Measurements from ENCODE around the gene TPSD1. TPM values are rescaled to one million over a fixed set of nuclear protein-coding genes. Genes with fewer than 3 reads are reported as not detected.
A peak's percentile ranks its signal among the peaks of the same experiment; 100 is the strongest.
"Not testable (repeated sequence)": the region's sequence is repeated elsewhere in the genome, so short reads cannot be mapped to it uniquely, and the experiment has no call there.

Gene TPSD1
- total and polyA plus RNA-seq, 10 of the 15 experiments (the other 5 are each of a cell fraction or from before 2014, with no cell fraction given) = not detected

DNA sequence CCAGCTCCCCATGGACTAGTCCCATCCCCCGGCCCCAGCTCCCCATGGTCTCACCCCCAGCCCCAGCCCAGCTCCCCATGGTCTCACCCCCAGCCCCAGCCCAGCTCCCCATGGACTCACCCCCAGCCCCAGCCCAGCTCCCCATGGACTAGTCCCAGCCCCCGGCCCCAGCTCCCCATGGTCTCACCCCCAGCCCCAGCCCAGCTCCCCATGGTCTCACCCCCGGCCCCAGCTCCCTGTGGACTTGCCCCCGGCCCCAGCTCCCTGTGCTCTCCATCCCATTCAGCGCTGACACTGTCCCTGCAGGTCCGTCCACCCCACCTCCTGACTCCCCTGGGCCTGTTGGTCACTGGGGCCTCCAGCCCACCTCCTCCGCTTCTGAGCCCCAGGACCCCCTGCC lies 24.6 kb upstream of the TPSD1 start:
- RAD21 ChIA-PET (ENCODE audit: unreplicated experiment); H3K27ac ChIP-seq (ENCODE audit: control insufficient read depth, insufficient read depth); H3K36me3 ChIP-seq (ENCODE audit: control insufficient read depth in 2 of 2, insufficient read depth in 2 of 2, low read length in 1 of 2); ATAC-seq; intact Hi-C loops (cut with micrococcal nuclease; ENCODE audit: unreplicated experiment); H3K4me2 ChIP-seq (ENCODE audit: control insufficient read depth, insufficient read depth); H3K9ac ChIP-seq (ENCODE audit: control insufficient read depth, insufficient read depth, low read length); H3K4me3 ChIP-seq; H3K27me3 ChIP-seq (replicated peaks in 1 of 2; ENCODE audit: control insufficient read depth in 2 of 2, insufficient read depth in 2 of 2, low read length in 1 of 2); FAIRE-seq; SMC1A ChIA-PET (ENCODE audit: uncharacterized antibody, unreplicated experiment); POLR2A ChIA-PET; H3K4me1 ChIP-seq (ENCODE audit: control insufficient read depth, insufficient read depth, low read length); H3K79me2 ChIP-seq (ENCODE audit: control insufficient read depth, insufficient read depth, low read length); BruUV-seq (replicated peaks); DNase-seq (ENCODE audit: low read depth, low spot score); in situ Hi-C loops (cut with MboI); H4K20me1 ChIP-seq (ENCODE audit: control insufficient read depth, insufficient read depth); CTCF ChIA-PET; H3K9me3 ChIP-seq (replicated peaks; ENCODE audit: control insufficient read depth, insufficient read depth, low read length); H2AFZ ChIP-seq (ENCODE audit: control insufficient read depth, low read depth, low read length): not testable (repeated sequence)
- no CpG with 5 or more reads among the region's 7 CpGs for WGBS (ENCODE audit: insufficient coverage, insufficient replicate concordance, low lambda C conversion rate, missing lambda C conversion rate)

- BruUV-seq (replicated peaks); H3K4me2 ChIP-seq (ENCODE audit: control insufficient read depth, insufficient read depth); H3K4me3 ChIP-seq; CTCF ChIA-PET; H3K27ac ChIP-seq (ENCODE audit: control insufficient read depth, insufficient read depth); H3K9me3 ChIP-seq (replicated peaks; ENCODE audit: control insufficient read depth, insufficient read depth, low read length); H3K27me3 ChIP-seq (replicated peaks in 1 of 2; ENCODE audit: control insufficient read depth in 2 of 2, insufficient read depth in 2 of 2, low read length in 1 of 2); intact Hi-C loops (cut with micrococcal nuclease; ENCODE audit: unreplicated experiment); DNase-seq (ENCODE audit: low read depth, low spot score); H3K9ac ChIP-seq (ENCODE audit: control insufficient read depth, insufficient read depth, low read length); H4K20me1 ChIP-seq (ENCODE audit: control insufficient read depth, insufficient read depth); H2AFZ ChIP-seq (ENCODE audit: control insufficient read depth, low read depth, low read length); SMC1A ChIA-PET (ENCODE audit: uncharacterized antibody, unreplicated experiment); in situ Hi-C loops (cut with MboI); RAD21 ChIA-PET (ENCODE audit: unreplicated experiment); H3K4me1 ChIP-seq (ENCODE audit: control insufficient read depth, insufficient read depth, low read length); H3K79me2 ChIP-seq (ENCODE audit: control insufficient read depth, insufficient read depth, low read length); H3K36me3 ChIP-seq (ENCODE audit: control insufficient read depth in 2 of 2, insufficient read depth in 2 of 2, low read length in 1 of 2); ATAC-seq; POLR2A ChIA-PET; FAIRE-seq: not testable (repeated sequence)
- WGBS (ENCODE audit: insufficient coverage, insufficient replicate concordance, low lambda C conversion rate, missing lambda C conversion rate) = no CpG with 5 or more reads among the region's 47 CpGs
Observed at GRCh38 chr16:1232049-1232748, 23.7 kb upstream of the TPSD1 start.

DNA sequence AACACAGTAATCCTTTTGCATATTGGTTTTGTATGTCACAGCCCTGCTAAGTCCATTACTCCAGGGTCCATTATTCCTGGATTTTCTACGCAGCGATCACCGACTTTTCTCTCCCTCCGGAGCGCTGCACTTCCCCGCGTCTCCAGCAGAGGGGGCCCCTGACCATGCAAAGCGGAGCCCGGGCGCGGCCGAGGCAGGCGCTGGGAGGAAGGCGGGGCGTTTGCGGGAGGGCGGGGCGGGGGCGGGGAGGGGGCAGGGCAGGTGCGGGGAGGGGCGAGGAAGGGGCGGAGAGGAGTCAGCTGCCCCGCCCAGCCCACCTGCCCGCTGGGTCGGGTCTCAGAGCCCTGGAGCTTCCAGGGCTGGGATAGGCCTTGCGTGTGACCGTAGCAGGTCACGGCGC lies 19.2 kb upstream of the TPSD1 start:
- H3K27ac ChIP-seq (ENCODE audit: control insufficient read depth, insufficient read depth); H2AFZ ChIP-seq (ENCODE audit: control insufficient read depth, low read depth, low read length); H4K20me1 ChIP-seq (ENCODE audit: control insufficient read depth, insufficient read depth); H3K79me2 ChIP-seq (ENCODE audit: control insufficient read depth, insufficient read depth, low read length); SMC1A ChIA-PET (ENCODE audit: uncharacterized antibody, unreplicated experiment); H3K4me3 ChIP-seq; DNase-seq (ENCODE audit: low read depth, low spot score); H3K36me3 ChIP-seq (ENCODE audit: control insufficient read depth in 2 of 2, insufficient read depth in 2 of 2, low read length in 1 of 2); H3K9me3 ChIP-seq (replicated peaks; ENCODE audit: control insufficient read depth, insufficient read depth, low read length); H3K4me2 ChIP-seq (ENCODE audit: control insufficient read depth, insufficient read depth); H3K27me3 ChIP-seq (replicated peaks in 1 of 2; ENCODE audit: control insufficient read depth in 2 of 2, insufficient read depth in 2 of 2, low read length in 1 of 2); in situ Hi-C loops (cut with MboI); CTCF ChIA-PET; H3K9ac ChIP-seq (ENCODE audit: control insufficient read depth, insufficient read depth, low read length); H3K4me1 ChIP-seq (ENCODE audit: control insufficient read depth, insufficient read depth, low read length); FAIRE-seq; intact Hi-C loops (cut with micrococcal nuclease; ENCODE audit: unreplicated experiment); POLR2A ChIA-PET; RAD21 ChIA-PET (ENCODE audit: unreplicated experiment); BruUV-seq (replicated peaks): not testable (repeated sequence)
- no CpG with 5 or more reads among the region's 29 CpGs for WGBS (ENCODE audit: insufficient coverage, insufficient replicate concordance, low lambda C conversion rate, missing lambda C conversion rate)
- peak; percentile 70 for ATAC-seq
